Esophagus muscularis mucosa (tissue), 4 donors: ENCODE measurements around the gene NNMT. TPM values are rescaled to one million over a fixed set of nuclear protein-coding genes. Genes with fewer than 3 reads are reported as not detected.

Source experiments
- DNase-seq: peaks from one replicate; pipeline ENCODE4 v3.0.0-alpha.2; 2017; ENCODE audit errors: extremely low spot score
- H3K27ac ChIP-seq, 4 donors: fragments of 200-600 bp; sonication (generic); replicated peaks in 1 of 4; 1 replicate in 3 of 4; 2 replicates in 1 of 4; pipeline ENCODE4 v1.5.1; 2016 to 2019; ENCODE audit warnings: mild to moderate bottlenecking in 1 of 4
- H3K27me3 ChIP-seq, 4 donors: fragments of 200-600 bp; sonication (generic); one replicate each; pipeline versions ENCODE4 v1.5.1 to v1.6.0; 2016 to 2019
- H3K36me3 ChIP-seq, 4 donors: fragments of 200-600 bp; sonication (generic); one replicate each; pipeline ENCODE4 v1.5.1; 2016 to 2019
- H3K4me1 ChIP-seq, 4 donors: fragments of 200-600 bp; sonication (generic); one replicate each; pipeline ENCODE4 v1.5.1; 2016 to 2019
- H3K4me3 ChIP-seq, 4 donors: fragments of 200-600 bp; sonication (generic); 1 replicate in 2 of 4; 2 replicates in 2 of 4; pipeline ENCODE4 v1.5.1; 2016 to 2019; ENCODE audit warnings: mild to moderate bottlenecking in 4 of 4, moderate library complexity in 1 of 4
- H3K9me3 ChIP-seq, 4 donors: fragments of 200-600 bp; sonication (generic); 1 replicate in 3 of 4; 2 replicates in 1 of 4; pipeline ENCODE4 v1.5.1; 2016 to 2019
- EP300 ChIP-seq: sonication (generic); formaldehyde crosslinking; IDR thresholded peaks from one replicate; pipeline ENCODE4 v1.6.1; 2017; ENCODE audit warnings: antibody characterized with exemption
- POLR2A ChIP-seq: fragments of 450-650 bp; IDR thresholded peaks from one replicate; pipeline ENCODE4 v1.6.1; 2017; ENCODE audit warnings: antibody characterized with exemption, moderate library complexity, mild to moderate bottlenecking, low read depth
- POLR2AphosphoS5 ChIP-seq, 2 donors: sonication (generic); formaldehyde crosslinking; IDR thresholded peaks; one replicate each; pipeline ENCODE4 v1.6.1; 2017; ENCODE audit warnings: antibody characterized with exemption in 2 of 2
- whole genome bisulfite sequencing: methylation state at CpG from one replicate; pipeline ENCODE4 v1.1.5; 2018; 5-methylcytosine and 5-hydroxymethylcytosine counted together
- intact Hi-C: fragments of 100-400 bp; cut with DNase I; formaldehyde crosslinking; loops from one replicate; pipeline ENCODE4 v1.15.1; 2023
- total RNA-seq, 4 donors: library from RNA; depleted of rRNA; stranded (reverse); fragments of >200 nt; gene quantifications; one replicate each; pipeline versions ENCODE4 v1.1.0 to v1.2.1, GENCODE V29; 2016
- TF ChIP-seq, protein P1 (sequence below), 3 experiments: fragments of 200-600 bp in 2 of 3; fragments of 450-650 bp in 1 of 3; sonication (generic) in 2 of 3; IDR thresholded peaks; one replicate each; pipeline ENCODE4 v1.5.1; 2017 to 2019; ENCODE audit warnings: antibody characterized with exemption in 3 of 3, mild to moderate bottlenecking in 2 of 3, moderate library complexity in 1 of 3

The NNMT gene
- total RNA-seq, 4 donors from 2014 or later = 88.9 to 599 (median 293) TPM

DNA sequence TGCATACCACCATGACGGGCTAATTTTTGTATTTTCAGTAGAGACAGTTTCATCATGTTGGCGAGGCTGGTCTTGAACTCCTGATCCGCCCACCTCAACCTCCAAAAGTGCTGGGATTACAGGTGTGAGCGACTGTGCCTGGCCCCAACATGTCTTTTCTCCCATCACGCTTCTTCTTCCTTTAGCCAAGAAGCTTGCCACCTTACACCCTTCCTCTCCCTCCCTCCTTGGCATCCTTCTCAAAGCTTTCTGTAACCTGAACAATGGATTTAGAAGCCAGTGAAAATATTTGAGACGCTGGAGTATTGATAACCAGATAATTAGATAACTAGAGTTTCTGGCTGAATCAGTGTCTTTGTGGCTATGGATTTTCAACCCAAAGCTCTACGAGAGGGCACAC, 11.3 kb upstream of the NNMT start:
- Histone ChIP-seq H3K4me3 (no peak overlapping the region), H3K4me1 (peaks cover 0 to 15% (median 8%) of the 10 kb centered on the region in 4 donors), H3K27ac (no peak overlapping the region), H3K36me3 (no peaks in the 10 kb centered on the region), H3K27me3 (peaks cover 0 to 15% (median 0%) of the 10 kb centered on the region in 4 donors), H3K9me3 (no peaks in the 10 kb centered on the region)
- WGBS = 95% methylated on average over 6 of the region's 7 CpGs
- TF ChIP-seq, protein P1, sequence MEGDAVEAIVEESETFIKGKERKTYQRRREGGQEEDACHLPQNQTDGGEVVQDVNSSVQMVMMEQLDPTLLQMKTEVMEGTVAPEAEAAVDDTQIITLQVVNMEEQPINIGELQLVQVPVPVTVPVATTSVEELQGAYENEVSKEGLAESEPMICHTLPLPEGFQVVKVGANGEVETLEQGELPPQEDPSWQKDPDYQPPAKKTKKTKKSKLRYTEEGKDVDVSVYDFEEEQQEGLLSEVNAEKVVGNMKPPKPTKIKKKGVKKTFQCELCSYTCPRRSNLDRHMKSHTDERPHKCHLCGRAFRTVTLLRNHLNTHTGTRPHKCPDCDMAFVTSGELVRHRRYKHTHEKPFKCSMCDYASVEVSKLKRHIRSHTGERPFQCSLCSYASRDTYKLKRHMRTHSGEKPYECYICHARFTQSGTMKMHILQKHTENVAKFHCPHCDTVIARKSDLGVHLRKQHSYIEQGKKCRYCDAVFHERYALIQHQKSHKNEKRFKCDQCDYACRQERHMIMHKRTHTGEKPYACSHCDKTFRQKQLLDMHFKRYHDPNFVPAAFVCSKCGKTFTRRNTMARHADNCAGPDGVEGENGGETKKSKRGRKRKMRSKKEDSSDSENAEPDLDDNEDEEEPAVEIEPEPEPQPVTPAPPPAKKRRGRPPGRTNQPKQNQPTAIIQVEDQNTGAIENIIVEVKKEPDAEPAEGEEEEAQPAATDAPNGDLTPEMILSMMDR (IDR thresholded peaks at IDR 0.05) = no peak
- TF ChIP-seq POLR2A = no peak
- no peak for TF ChIP-seq EP300
- TF ChIP-seq POLR2AphosphoS5 (IDR thresholded peaks at IDR 0.05) = no peak
- peak; percentile 70 for DNase-seq
- intact Hi-C loops = no loop called here

DNA sequence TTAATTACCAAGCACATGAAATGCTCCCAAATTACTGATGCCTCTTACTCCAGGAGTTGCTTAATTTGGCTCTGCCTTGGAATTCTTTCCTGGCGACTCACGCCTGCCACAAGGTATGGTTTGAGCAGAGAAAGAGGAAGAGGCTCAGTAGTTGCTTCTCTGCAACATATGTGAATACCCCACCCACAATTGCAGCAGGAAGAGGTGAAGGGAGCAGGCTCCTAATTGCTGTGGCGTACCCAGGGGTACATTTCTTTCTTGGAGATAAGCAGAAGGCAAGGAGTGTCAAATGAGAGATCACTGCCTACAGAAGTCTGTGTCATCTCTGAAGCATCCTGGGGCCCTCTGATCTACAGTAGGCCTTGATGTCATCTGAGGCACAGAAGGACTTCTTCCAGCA, 10.6 kb upstream of the NNMT start:
- Histone ChIP-seq H3K27ac (no peak overlapping the region), H3K4me1 (peaks cover 0 to 10% (median 3%) of the 10 kb centered on the region in 4 donors), H3K4me3 (no peak overlapping the region), H3K36me3 (no peaks in the 10 kb centered on the region), H3K9me3 (no peaks in the 10 kb centered on the region), H3K27me3 (peaks cover 0 to 9% (median 0%) of the 10 kb centered on the region in 4 donors)
- DNase-seq = no peak
- TF ChIP-seq POLR2AphosphoS5 (IDR thresholded peaks at IDR 0.05) (no peak), EP300 (no peak), POLR2A (no peak)
- TF ChIP-seq, protein P1 (IDR thresholded peaks at IDR 0.05) = no peak
- intact Hi-C loops = no loop called here
- 81% methylated on average over 3 of the region's 3 CpGs for whole genome bisulfite sequencing

- no peak for DNase-seq
- intact Hi-C loops = no loop called here
- Histone ChIP-seq H3K36me3 (no peaks in the 10 kb centered on the region), H3K9me3 (no peaks in the 10 kb centered on the region), H3K27ac (no peak overlapping the region), H3K4me1 (peaks cover under 1 to 4% (median 3%) of the 10 kb centered on the region in 4 donors), H3K27me3 (peaks cover 0 to 7% (median 0%) of the 10 kb centered on the region in 4 donors), H3K4me3 (no peak overlapping the region)
- TF ChIP-seq POLR2AphosphoS5 (IDR thresholded peaks at IDR 0.05) = no peak
- no peak for TF ChIP-seq POLR2A
- TF ChIP-seq EP300 = no peak
- TF ChIP-seq, protein P1 (IDR thresholded peaks at IDR 0.05) = no peak
- WGBS = 97% methylated on average over 3 of the region's 3 CpGs
Observed at GRCh38 chr11:114286229-114286628, 10.0 kb upstream of the NNMT start.

DNA sequence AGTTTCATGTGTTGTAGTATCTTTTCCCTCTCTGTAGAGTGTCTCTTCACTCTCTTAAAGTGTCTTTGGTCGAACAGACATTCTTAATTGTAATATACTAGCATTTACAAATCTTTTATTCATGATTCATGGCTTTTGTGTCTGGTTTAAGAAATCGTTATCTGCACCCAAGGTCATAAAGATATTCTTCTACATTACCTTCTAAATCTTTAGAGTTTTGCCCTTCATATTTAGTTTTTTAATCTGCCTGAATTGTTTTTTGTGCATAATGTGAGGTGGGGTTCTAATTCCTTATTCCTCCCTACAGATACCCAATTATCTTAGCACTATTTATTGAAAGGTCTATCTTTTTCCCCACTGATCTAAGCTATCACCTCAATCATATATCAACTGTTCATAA, 9.0 kb upstream of the NNMT start:
- H3K4me1 ChIP-seq = peaks cover 2 to 10% (median 6%) of the 10 kb centered on the region in 4 donors
- intact Hi-C loops = no loop called here
- no peak overlapping the region for H3K4me3 ChIP-seq
- WGBS = 90% methylated on average over 2 of the region's 2 CpGs
- H3K36me3 ChIP-seq = no peaks in the 10 kb centered on the region
- H3K27ac ChIP-seq = no peak overlapping the region
- no peak for TF ChIP-seq EP300
- H3K27me3 ChIP-seq = peaks cover 0 to 11% (median 0%) of the 10 kb centered on the region in 4 donors
- H3K9me3 ChIP-seq = no peaks in the 10 kb centered on the region
- DNase-seq = no peak

- intact Hi-C loops = no loop called here
- H3K27me3 ChIP-seq = peaks cover 0 to 6% (median 0%) of the 10 kb centered on the region in 4 donors
- no peak for DNase-seq
- no peaks in the 10 kb centered on the region for H3K36me3 ChIP-seq
- peaks cover 11 to 20% (median 14%) of the 10 kb centered on the region in 4 donors for H3K4me1 ChIP-seq
- TF ChIP-seq, protein P1 (IDR thresholded peaks at IDR 0.05) = no peak
- no peak for TF ChIP-seq EP300
- no peak for TF ChIP-seq POLR2AphosphoS5 (IDR thresholded peaks at IDR 0.05)
- TF ChIP-seq POLR2A = no peak
- 71% methylated on average over 2 of the region's 2 CpGs for WGBS
- H3K9me3 ChIP-seq = no peaks in the 10 kb centered on the region
- no peak overlapping the region for H3K4me3 ChIP-seq
- no peak overlapping the region for H3K27ac ChIP-seq
Observed at GRCh38 chr11:114288136-114288535, 8.1 kb upstream of the NNMT start.
